ENCODE measurements around the gene LARGE1.

The LARGE1 gene

GRCh38 chr22:33620085-33620484 is 300.2 kb downstream of the LARGE1 start:
- no peaks in the 10 kb centered on the region for H3K27me3 ChIP-seq (ENCODE audit: low read length)
- no peak overlapping the region for H3K4me3 ChIP-seq (ENCODE audit: insufficient read depth, low read length, poor library complexity, severe bottlenecking)
- H3K36me3 ChIP-seq (ENCODE audit: low read length): no peaks in the 10 kb centered on the region
- H4K20me1 ChIP-seq (ENCODE audit: low read depth, low read length): no peaks in the 10 kb centered on the region
- no peak overlapping the region for H2AFZ ChIP-seq (ENCODE audit: low read depth, low read length, severe bottlenecking)
- peaks cover 5% of the 10 kb centered on the region; the same call in 1 of the 2 replicates for H3K9me3 ChIP-seq (ENCODE audit: insufficient read depth, low read length)
- H3K9me2 ChIP-seq (replicated peaks; ENCODE audit: insufficient read depth, low read length): no peaks in the 10 kb centered on the region
- no peak for TF ChIP-seq EZH2phosphoT487 (conservative IDR thresholded peaks at IDR 0.05; ENCODE audit: low read length)
- TF ChIP-seq CTCF (IDR thresholded peaks at IDR 0.05; ENCODE audit: insufficient read depth, low read length, poor library complexity, severe bottlenecking): no peak
- no peaks in the 10 kb centered on the region for H3K79me2 ChIP-seq (ENCODE audit: insufficient read depth, low read length)
- H3K9ac ChIP-seq (ENCODE audit: low read length): no peak overlapping the region
- no peak overlapping the region for H3K27ac ChIP-seq (ENCODE audit: low read depth, low read length)
- H3K4me2 ChIP-seq (ENCODE audit: low read depth, low read length, poor library complexity, severe bottlenecking): no peak overlapping the region
- H3F3A ChIP-seq (ENCODE audit: insufficient read depth): no peaks in the 10 kb centered on the region

- TF ChIP-seq CTCF (IDR thresholded peaks at IDR 0.05; ENCODE audit: insufficient read depth, low read length, poor library complexity, severe bottlenecking): no peak
- no peak for TF ChIP-seq EZH2phosphoT487 (conservative IDR thresholded peaks at IDR 0.05; ENCODE audit: low read length)
- no peaks in the 10 kb centered on the region for H3K9me3 ChIP-seq (ENCODE audit: insufficient read depth, low read length)
Measured at GRCh38 chr22:33606504-33606903, 313.8 kb downstream of the LARGE1 start.

GRCh38 chr22:33605666-33606065 is 314.6 kb downstream of the LARGE1 start:
- Histone ChIP-seq H3K79me2 (ENCODE audit: insufficient read depth, low read length) (no peaks in the 10 kb centered on the region), H4K20me1 (ENCODE audit: low read depth, low read length) (no peaks in the 10 kb centered on the region), H3K36me3 (ENCODE audit: low read length) (no peaks in the 10 kb centered on the region), H3K9me2 (replicated peaks; ENCODE audit: insufficient read depth, low read length) (no peaks in the 10 kb centered on the region), H3F3A (ENCODE audit: insufficient read depth) (no peaks in the 10 kb centered on the region), H3K4me3 (ENCODE audit: insufficient read depth, low read length, poor library complexity, severe bottlenecking) (no peak overlapping the region), H2AFZ (ENCODE audit: low read depth, low read length, severe bottlenecking) (no peak overlapping the region), H3K9me3 (ENCODE audit: insufficient read depth, low read length) (no peaks in the 10 kb centered on the region), H3K9ac (ENCODE audit: low read length) (no peak overlapping the region), H3K27ac (ENCODE audit: low read depth, low read length) (no peak overlapping the region), H3K27me3 (ENCODE audit: low read length) (no peaks in the 10 kb centered on the region), H3K4me2 (ENCODE audit: low read depth, low read length, poor library complexity, severe bottlenecking) (no peak overlapping the region)
- TF ChIP-seq EZH2phosphoT487 (conservative IDR thresholded peaks at IDR 0.05; ENCODE audit: low read length) (no peak), CTCF (IDR thresholded peaks at IDR 0.05; ENCODE audit: insufficient read depth, low read length, poor library complexity, severe bottlenecking) (no peak)

More at GRCh38 chr22:33606504-33606903, 313.8 kb downstream of the LARGE1 start:
- Histone ChIP-seq H3K9me2 (replicated peaks; ENCODE audit: insufficient read depth, low read length) (no peaks in the 10 kb centered on the region), H3K4me2 (ENCODE audit: low read depth, low read length, poor library complexity, severe bottlenecking) (no peak overlapping the region), H4K20me1 (ENCODE audit: low read depth, low read length) (no peaks in the 10 kb centered on the region), H2AFZ (ENCODE audit: low read depth, low read length, severe bottlenecking) (no peak overlapping the region), H3K79me2 (ENCODE audit: insufficient read depth, low read length) (no peaks in the 10 kb centered on the region), H3K4me3 (ENCODE audit: insufficient read depth, low read length, poor library complexity, severe bottlenecking) (no peak overlapping the region), H3K36me3 (ENCODE audit: low read length) (no peaks in the 10 kb centered on the region), H3K9ac (ENCODE audit: low read length) (no peak overlapping the region), H3F3A (ENCODE audit: insufficient read depth) (no peaks in the 10 kb centered on the region), H3K27ac (ENCODE audit: low read depth, low read length) (no peak overlapping the region), H3K27me3 (ENCODE audit: low read length) (no peaks in the 10 kb centered on the region)

Measured in SU-DHL-6 (cell line).